NCI-H187 (cell line): Measurements from ENCODE around the gene HTR3C.

Experiments
- DNase-seq, 2 experiments: peaks; one replicate each; lab custom pipeline; 2025; lab: John Stamatoyannopoulos, UW

The HTR3C gene

DNA sequence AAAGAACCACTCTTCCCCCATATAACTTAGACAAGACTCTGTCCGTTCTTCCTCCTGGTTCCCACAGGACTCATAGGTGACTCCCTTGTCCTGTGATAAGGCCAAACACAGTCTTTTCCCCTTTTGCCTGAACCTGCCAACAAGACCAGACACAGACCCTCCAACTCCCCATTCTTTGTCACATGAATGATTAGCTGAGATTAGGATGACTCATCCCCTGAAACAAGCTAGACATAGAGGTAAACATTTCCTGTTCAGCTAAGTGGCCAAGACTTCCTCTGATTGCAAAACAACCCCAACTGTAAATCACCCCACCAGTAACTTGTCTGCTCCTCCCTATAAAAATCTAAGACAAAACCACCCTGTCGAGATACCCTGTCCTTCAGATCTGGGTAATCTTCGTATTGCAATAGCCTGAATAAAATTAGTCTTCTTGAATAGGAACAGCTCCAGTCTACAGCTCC is 32.6 kb downstream of the HTR3C start:
- DNase-seq = no peak

DNA sequence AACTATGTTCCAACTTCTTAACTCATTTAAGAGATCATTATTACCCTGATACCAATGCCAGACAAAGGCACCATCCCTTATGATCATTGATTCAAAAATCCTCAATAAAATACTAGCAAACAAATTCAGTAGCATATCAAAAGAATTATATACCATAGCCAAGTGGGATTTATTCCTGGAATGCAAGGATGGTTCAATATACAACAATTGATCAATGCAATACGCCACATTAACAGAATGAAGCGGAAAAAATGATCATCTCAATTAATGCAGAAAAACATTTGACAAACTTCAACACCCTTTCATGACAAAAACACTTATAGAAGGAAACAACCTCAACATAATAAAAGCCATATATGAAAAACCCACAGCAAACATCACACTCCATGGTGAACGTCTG is 39.4 kb downstream of the HTR3C start:
- no peak for DNase-seq

DNA sequence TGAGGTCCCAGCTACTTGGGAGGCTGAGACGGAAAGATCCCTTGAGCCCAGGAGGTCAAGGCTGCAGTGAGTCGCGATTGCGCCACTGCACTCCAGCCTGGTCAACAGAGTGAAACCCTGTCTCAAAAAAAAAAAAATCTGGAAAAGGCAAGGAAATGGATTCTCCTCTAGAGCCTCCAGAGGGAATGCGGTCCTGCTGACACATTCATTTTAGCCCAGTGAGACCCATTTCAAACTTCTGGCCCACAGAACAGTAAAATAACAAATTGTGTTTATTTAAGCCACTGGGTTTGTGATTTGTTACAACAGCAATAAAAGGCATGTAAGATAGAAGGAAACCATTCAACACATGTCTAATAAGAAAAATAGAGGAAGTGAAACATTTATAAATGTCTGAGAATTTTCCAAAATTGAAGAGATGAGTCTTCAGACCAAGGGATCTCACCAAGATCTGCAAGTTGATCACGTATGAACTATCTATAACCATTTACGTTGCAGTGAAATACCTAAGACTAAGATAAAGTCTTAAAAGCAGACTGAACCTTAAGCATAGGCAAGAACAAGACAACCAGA is 44.0 kb downstream of the HTR3C start, which contains the start of gene HTR3E:
HTR3E (plus strand) TSS at position 254 of the 573 bp plus-strand sequence. CDS start 466 bp downstream, outside the sequence.
- no peak for DNase-seq

DNA sequence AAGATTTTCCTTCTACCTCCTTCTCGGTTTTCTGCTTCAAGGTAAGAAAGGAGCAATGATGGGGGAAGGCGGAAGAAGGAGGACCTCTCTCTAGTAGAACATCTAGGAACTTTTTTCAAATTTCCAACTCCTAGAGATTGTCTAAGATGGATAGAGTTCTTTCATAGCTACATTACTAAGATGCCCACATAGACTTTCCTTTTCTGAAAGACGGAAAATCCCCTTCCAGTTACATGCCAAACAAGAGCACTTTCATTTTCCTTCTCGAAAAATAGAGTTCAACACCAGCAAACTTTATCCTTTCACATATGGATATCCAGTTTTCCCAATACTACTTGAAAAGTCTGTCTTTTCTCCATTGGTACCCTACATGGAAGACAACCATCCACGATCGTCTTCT is 44.7 kb downstream of the HTR3C start:
- no peak for DNase-seq

DNA sequence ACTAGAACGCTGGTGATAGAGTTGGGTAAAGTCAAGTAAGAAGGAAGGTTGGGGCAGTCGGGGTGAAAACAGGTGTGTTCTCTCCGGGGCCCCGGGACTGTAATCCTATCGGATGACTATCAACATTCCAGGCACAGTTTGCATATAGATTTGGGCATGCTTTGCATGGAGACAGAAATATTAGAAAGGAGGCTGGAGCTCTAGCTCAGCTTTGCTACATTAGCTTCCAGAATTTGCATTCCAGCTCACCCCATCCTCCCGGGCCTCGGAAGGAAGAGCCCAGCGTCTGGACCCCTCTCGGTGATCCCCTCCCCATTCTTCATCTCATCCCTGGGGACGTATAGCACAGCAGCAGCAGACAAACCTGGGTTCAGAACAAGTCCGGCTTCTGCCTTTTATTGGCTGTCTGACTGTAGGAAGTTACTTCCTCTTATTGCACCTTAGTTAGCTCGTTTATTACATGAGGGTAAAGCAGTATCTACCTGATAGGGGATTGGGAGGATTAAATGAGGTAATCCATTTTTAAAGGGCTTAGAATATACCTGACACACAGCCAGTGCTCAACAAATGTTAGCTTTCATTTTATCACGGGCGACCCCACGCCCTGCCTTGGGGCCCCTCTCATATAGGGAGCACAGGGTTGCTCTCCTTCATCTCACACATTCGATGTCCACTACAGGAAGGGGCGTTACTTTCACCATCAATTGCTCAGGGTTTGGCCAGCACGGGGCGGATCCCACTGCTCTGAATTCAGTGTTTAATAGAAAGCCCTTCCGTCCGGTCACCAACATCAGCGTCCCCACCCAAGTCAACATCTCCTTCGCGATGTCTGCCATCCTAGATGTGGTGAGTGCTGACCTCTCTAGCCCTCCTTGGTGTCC is 47.2 kb downstream of the HTR3C start:
- DNase-seq = no peak
